D721Med (cell line): ENCODE data around the gene RHBG.

Experiments
- DNase-seq: peaks from one replicate; pipeline ENCODE4 v3.0.0; 2011; ENCODE audit warnings: low spot score; ENCODE audit not compliant: insufficient read length
- FAIRE-seq: peaks from 2 replicates; lab custom pipeline; 2011; peaks lifted over from hg19 to GRCh38; lab: Jason Lieb, UNC
- TF ChIP-seq, protein P1 (sequence below): IDR thresholded peaks from 2 replicates; pipeline ENCODE4 v1.5.1; 2012; ENCODE audit warnings: mild to moderate bottlenecking, control low read depth; ENCODE audit not compliant: insufficient read depth; ENCODE audit errors: missing control alignments

RHBG gene

DNA sequence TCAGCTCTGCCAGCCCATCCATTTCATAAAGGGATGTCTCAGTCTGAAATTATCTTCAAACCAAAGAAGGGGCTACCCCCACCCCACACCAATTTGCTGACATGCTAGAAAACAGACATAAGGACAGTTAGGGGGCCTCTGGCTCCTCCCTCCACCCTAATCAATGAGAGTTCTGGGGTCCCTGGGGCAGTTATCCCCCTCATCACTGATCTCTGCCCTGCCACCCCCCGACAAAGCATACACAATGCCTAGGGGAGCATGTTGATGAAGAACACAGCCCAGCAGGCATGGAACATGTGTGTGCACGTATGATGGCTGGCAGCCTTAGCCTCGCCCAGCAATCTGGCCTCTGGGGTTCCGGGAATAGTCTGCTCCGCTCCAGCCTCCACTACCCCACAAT, 58.9 kb downstream of the RHBG start:
- TF ChIP-seq, protein P1, sequence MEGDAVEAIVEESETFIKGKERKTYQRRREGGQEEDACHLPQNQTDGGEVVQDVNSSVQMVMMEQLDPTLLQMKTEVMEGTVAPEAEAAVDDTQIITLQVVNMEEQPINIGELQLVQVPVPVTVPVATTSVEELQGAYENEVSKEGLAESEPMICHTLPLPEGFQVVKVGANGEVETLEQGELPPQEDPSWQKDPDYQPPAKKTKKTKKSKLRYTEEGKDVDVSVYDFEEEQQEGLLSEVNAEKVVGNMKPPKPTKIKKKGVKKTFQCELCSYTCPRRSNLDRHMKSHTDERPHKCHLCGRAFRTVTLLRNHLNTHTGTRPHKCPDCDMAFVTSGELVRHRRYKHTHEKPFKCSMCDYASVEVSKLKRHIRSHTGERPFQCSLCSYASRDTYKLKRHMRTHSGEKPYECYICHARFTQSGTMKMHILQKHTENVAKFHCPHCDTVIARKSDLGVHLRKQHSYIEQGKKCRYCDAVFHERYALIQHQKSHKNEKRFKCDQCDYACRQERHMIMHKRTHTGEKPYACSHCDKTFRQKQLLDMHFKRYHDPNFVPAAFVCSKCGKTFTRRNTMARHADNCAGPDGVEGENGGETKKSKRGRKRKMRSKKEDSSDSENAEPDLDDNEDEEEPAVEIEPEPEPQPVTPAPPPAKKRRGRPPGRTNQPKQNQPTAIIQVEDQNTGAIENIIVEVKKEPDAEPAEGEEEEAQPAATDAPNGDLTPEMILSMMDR = no peak
- DNase-seq (no peak), FAIRE-seq (no peak)

DNA sequence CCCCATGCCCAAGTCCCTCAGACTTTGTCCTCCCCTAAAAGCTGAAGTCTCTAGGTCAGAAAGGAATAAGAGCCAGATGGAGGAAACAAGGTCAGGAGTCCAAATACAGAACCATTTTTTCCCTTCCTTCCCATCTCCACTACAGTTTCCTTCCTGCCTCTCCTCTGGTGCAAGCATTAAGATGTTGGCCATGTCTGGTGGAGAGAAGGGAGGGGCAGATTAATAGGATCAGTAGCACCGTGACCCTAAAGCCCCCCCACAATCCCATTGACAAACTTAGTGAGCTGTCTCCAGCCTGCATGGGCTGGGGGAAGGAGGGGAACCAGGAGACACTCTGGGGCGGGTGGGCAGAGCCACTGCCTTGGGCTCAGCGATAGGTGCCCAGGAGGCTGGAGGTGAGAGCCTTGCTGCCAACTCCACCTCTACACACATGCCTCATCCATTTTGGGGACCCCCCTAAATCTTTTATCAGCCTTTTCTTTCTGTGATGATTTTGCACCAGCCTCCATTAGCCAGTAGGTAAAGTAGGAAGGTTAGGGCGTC, 59.8 kb downstream of the RHBG start:
- TF ChIP-seq, protein P1 = no peak
- FAIRE-seq = no peak
- no peak for DNase-seq

DNA sequence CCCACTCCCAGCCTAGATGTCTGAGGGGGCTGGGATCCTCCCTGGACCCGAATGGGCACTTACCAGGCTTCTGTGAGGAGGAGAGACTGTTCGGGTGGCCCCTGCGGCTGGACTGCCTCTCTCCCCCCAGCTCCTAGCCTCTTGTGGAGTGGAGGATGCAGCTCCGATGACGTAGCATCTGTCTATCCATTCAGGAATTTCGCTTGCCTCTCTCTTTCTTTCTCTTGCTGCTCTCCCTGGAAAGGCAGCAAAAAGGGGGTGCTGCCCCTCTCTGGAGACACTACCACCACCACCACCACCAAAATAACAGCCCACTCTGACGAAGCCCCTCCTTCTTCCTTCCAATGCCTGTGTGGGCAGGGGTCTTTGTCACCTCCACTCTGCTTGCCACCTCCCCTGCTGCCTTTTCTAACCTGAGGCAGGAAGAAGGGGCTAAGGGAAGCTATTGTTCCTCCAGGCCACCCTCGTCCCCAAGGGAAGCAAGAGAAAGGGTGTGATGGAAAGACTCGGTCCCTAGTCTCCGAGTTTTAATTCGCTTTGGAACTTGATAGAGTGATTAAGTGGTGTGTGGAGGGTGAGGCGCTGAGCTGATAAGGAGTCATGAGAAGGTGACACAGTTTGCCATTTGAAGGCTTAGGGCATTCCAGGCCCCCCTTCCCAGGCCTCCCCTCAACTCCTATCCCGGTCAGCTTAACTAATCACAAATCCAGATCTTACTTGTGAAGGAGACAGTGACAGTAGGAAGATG, 60.5 kb downstream of the RHBG start:
- FAIRE-seq = no peak
- DNase-seq = no peak

DNA sequence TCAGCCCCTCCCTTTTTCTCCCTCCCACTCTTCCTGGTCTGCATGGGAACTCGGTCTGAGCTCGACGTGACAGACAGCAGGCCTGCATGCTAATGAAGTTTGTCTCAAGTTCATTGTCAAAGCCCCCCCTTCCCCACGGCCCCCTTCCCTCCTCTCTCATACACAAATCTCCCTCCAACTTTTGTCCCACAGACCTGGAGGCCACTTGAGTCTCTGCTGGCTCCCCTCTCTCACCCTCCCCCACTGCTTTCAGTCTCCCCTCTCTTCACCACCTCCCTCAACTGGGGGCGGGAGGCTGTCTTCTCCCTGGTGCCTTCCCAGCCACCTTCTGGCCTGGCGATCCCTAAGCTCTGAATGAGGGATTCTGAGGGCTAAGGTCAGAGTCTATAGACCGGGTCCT, 61.3 kb downstream of the RHBG start:
- no peak for DNase-seq
- FAIRE-seq = no peak

More for the DNA sequence above, 60.5 kb downstream of the RHBG start:
- TF ChIP-seq, protein P1 = no peak

DNA sequence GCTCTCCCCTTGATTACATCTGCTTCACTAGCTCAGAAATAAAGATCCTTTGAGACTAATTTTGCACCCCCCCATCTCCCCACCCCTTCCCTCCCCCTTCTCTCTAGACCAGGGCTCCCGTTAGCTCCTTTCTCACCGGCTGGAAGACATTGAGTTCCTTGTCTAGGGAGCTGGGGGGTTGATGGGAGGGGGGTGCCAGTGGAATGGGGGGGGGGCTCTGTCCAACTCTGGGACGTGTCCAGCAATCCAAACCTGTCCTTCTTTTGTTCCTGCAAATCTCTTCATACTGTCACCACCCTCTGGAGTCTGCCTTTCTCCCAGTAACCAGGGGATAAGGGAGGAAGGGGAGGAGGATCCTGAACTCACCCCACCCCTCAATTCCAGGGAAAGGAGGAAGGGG, 61.9 kb downstream of the RHBG start:
- DNase-seq = no peak
- TF ChIP-seq, protein P1 = no peak
- no peak for FAIRE-seq

More for the DNA sequence above, 61.3 kb downstream of the RHBG start:
- TF ChIP-seq, protein P1 = no peak

DNA sequence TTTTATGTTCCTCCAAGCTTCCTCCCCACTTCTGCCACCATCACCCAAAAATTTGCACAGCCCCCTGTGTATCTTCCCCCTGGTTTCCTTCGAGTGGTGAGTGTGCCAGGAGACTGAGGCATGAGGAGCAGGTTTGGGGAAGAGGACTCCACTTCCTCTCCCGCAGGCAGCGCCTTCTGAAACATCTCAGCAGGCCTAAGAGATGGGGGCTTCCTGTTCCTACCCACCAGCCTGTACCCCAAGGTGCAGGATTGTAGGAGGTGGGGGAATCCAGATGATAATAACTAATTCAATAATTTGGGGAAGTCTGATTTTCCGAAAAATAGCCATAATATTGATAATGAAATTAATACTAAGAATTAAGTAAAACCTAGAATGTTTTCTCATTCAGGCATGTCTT, 62.4 kb downstream of the RHBG start:
- FAIRE-seq = no peak
- DNase-seq = no peak
- TF ChIP-seq, protein P1 = no peak
